ENCODE measurements around the gene CMC1.

Gene CMC1

GRCh38 chr3:28317438-28318022 is 76.1 kb downstream of the CMC1 start:
- Histone ChIP-seq H3K79me2 (ENCODE audit: insufficient read depth, low read length) (no peaks in the 10 kb centered on the region), H3K36me3 (ENCODE audit: insufficient read depth, low read length) (peaks cover 9% of the 10 kb centered on the region; the same call in 1 of the 2 replicates), H3F3A (ENCODE audit: insufficient read depth, low read length) (no peaks in the 10 kb centered on the region), H3K27me3 (ENCODE audit: insufficient read depth, low read length) (no peaks in the 10 kb centered on the region), H3K4me3 (ENCODE audit: low read depth, low read length, poor library complexity, severe bottlenecking) (no peak overlapping the region), H3K4me2 (ENCODE audit: low read length) (no peak overlapping the region), H2AFZ (ENCODE audit: low read length) (no peak overlapping the region), H3K9ac (ENCODE audit: low read length) (no peak overlapping the region), H3K27ac (ENCODE audit: low read depth, low read length, poor library complexity, severe bottlenecking) (no peak overlapping the region), H4K20me1 (ENCODE audit: insufficient read depth, low read length) (no peaks in the 10 kb centered on the region), H3K9me3 (ENCODE audit: low read length) (no peaks in the 10 kb centered on the region), H3K4me1 (ENCODE audit: insufficient read depth, low read length, severe bottlenecking) (no peaks in the 10 kb centered on the region), H3K9me2 (ENCODE audit: low read depth, low read length) (no peaks in the 10 kb centered on the region)
- TF ChIP-seq EZH2 (IDR thresholded peaks at IDR 0.05; ENCODE audit: borderline replicate concordance, low read length) = no peak
- TF ChIP-seq, protein P1, sequence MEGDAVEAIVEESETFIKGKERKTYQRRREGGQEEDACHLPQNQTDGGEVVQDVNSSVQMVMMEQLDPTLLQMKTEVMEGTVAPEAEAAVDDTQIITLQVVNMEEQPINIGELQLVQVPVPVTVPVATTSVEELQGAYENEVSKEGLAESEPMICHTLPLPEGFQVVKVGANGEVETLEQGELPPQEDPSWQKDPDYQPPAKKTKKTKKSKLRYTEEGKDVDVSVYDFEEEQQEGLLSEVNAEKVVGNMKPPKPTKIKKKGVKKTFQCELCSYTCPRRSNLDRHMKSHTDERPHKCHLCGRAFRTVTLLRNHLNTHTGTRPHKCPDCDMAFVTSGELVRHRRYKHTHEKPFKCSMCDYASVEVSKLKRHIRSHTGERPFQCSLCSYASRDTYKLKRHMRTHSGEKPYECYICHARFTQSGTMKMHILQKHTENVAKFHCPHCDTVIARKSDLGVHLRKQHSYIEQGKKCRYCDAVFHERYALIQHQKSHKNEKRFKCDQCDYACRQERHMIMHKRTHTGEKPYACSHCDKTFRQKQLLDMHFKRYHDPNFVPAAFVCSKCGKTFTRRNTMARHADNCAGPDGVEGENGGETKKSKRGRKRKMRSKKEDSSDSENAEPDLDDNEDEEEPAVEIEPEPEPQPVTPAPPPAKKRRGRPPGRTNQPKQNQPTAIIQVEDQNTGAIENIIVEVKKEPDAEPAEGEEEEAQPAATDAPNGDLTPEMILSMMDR (IDR thresholded peaks at IDR 0.05; ENCODE audit: low read length) = peak; percentile 64

DNA sequence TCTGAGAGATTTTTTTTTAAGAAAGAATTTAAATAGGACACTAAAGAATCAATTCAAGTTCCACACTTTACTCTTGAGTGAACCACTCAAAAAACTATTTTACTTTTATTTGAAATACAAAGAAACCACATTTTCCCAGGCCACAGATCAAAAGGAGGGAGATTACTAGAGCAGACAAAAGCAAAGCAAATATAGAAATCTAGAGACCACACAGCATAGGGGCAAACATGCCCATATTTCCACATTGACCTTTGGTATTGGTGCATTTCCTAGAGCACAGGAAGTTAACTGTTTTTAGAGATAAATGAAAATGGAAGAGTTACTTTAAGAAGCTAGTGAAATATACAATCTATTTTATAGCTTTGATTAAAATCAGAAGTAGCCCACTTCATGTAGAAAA is 79.6 kb downstream of the CMC1 start:
- no peaks in the 10 kb centered on the region for H3K4me1 ChIP-seq (ENCODE audit: insufficient read depth, low read length, severe bottlenecking)
- H3K79me2 ChIP-seq (ENCODE audit: insufficient read depth, low read length) = no peaks in the 10 kb centered on the region
- H3K9me3 ChIP-seq (ENCODE audit: low read length) = no peaks in the 10 kb centered on the region
- no peak overlapping the region for H3K27ac ChIP-seq (ENCODE audit: low read depth, low read length, poor library complexity, severe bottlenecking)
- H3K4me2 ChIP-seq (ENCODE audit: low read length) = no peak overlapping the region
- no peaks in the 10 kb centered on the region for H3K27me3 ChIP-seq (ENCODE audit: insufficient read depth, low read length)
- H2AFZ ChIP-seq (ENCODE audit: low read length) = no peak overlapping the region
- TF ChIP-seq EZH2 (IDR thresholded peaks at IDR 0.05; ENCODE audit: borderline replicate concordance, low read length) = no peak
- TF ChIP-seq, protein P1 (IDR thresholded peaks at IDR 0.05; ENCODE audit: low read length) = no peak
- H3K9me2 ChIP-seq (ENCODE audit: low read depth, low read length) = no peaks in the 10 kb centered on the region
- H3F3A ChIP-seq (ENCODE audit: insufficient read depth, low read length) = no peaks in the 10 kb centered on the region
- peaks cover 27% of the 10 kb centered on the region; the same call in 1 of the 2 replicates for H3K36me3 ChIP-seq (ENCODE audit: insufficient read depth, low read length)
- no peak overlapping the region for H3K9ac ChIP-seq (ENCODE audit: low read length)
- H3K4me3 ChIP-seq (ENCODE audit: low read depth, low read length, poor library complexity, severe bottlenecking) = no peak overlapping the region
- H4K20me1 ChIP-seq (ENCODE audit: insufficient read depth, low read length) = no peaks in the 10 kb centered on the region

DNA sequence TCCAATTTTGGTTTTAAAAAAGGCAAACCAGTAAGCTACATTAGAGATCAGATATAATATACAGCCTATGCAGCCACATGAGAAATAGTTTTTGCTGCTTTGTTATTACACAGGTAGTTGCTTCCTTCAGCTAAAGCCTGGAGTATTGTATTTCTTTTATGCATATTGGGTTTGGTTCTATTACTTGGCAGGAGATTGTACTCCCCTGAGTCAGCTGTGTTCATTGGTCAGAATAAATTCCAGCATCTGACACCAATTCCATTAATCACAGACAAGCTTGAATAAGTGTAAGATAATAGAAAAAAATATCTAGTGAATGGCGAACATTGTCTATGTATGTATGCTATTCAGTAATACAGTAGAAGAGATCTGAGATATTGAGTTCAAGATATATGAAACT is 81.0 kb downstream of the CMC1 start:
- Histone ChIP-seq H3K36me3 (ENCODE audit: insufficient read depth, low read length) (peaks cover 32% of the 10 kb centered on the region; the same call in 1 of the 2 replicates), H3F3A (ENCODE audit: insufficient read depth, low read length) (no peaks in the 10 kb centered on the region), H2AFZ (ENCODE audit: low read length) (no peak overlapping the region)

More for the DNA sequence above, 81.0 kb downstream of the CMC1 start:
- H3K79me2 ChIP-seq (ENCODE audit: insufficient read depth, low read length) = no peaks in the 10 kb centered on the region
- H3K9ac ChIP-seq (ENCODE audit: low read length) = no peak overlapping the region
- H3K4me3 ChIP-seq (ENCODE audit: low read depth, low read length, poor library complexity, severe bottlenecking) = no peak overlapping the region
- H3K9me2 ChIP-seq (ENCODE audit: low read depth, low read length) = no peaks in the 10 kb centered on the region
- H3K4me2 ChIP-seq (ENCODE audit: low read length) = no peak overlapping the region
- no peaks in the 10 kb centered on the region for H3K27me3 ChIP-seq (ENCODE audit: insufficient read depth, low read length)
- H4K20me1 ChIP-seq (ENCODE audit: insufficient read depth, low read length) = no peaks in the 10 kb centered on the region
- no peak for TF ChIP-seq EZH2 (IDR thresholded peaks at IDR 0.05; ENCODE audit: borderline replicate concordance, low read length)
- TF ChIP-seq, protein P1 (IDR thresholded peaks at IDR 0.05; ENCODE audit: low read length) = no peak
- H3K4me1 ChIP-seq (ENCODE audit: insufficient read depth, low read length, severe bottlenecking) = no peaks in the 10 kb centered on the region
- H3K9me3 ChIP-seq (ENCODE audit: low read length) = no peaks in the 10 kb centered on the region
- no peak overlapping the region for H3K27ac ChIP-seq (ENCODE audit: low read depth, low read length, poor library complexity, severe bottlenecking)
